Activated CD4-positive, alpha-beta T cell treated with anti-CD3 and anti-CD28 coated beads, Interleukin-2, amount 10 ng/mL, durations not matched to agents 24 days and 14 days (primary cell): ENCODE measurements around the gene VPS26C. TPM values are rescaled to one million over a fixed set of nuclear protein-coding genes. Genes with fewer than 3 reads are reported as not detected.

Experiments used
- DNase-seq: peaks from one replicate; pipeline ENCODE4 v3.0.0; 2022
- H3K27ac Mint-ChIP-seq: one replicate; pipeline ENCODE4 v1.8.0; 2022; ENCODE audit warnings: mild to moderate bottlenecking, mixed read lengths
- H3K27me3 Mint-ChIP-seq: one replicate; pipeline ENCODE4 v1.8.0; 2022; ENCODE audit warnings: mixed read lengths
- H3K36me3 Mint-ChIP-seq: one replicate; pipeline ENCODE4 v1.8.0; 2022; ENCODE audit warnings: low read depth, mild to moderate bottlenecking, mixed read lengths
- H3K4me1 Mint-ChIP-seq: one replicate; pipeline ENCODE4 v1.8.0; 2021; ENCODE audit warnings: mixed read lengths
- H3K4me3 Mint-ChIP-seq: one replicate; pipeline ENCODE4 v1.8.0; 2022; ENCODE audit warnings: mild to moderate bottlenecking, moderate library complexity, mixed read lengths
- H3K9me3 Mint-ChIP-seq: one replicate; pipeline ENCODE4 v1.8.0; 2021; ENCODE audit warnings: mixed read lengths
- intact Hi-C: fragments of 100-400 bp; cut with micrococcal nuclease; formaldehyde crosslinking; loops from one replicate; pipeline ENCODE4 v1.15.1; 2023
- total RNA-seq: library from RNA; stranded (reverse); gene quantifications from 2 replicates; pipeline ENCODE4 v1.2.3, GENCODE V29; 2022

The VPS26C gene
- total RNA-seq, 1 donor from 2014 or later = 60.0 TPM

DNA sequence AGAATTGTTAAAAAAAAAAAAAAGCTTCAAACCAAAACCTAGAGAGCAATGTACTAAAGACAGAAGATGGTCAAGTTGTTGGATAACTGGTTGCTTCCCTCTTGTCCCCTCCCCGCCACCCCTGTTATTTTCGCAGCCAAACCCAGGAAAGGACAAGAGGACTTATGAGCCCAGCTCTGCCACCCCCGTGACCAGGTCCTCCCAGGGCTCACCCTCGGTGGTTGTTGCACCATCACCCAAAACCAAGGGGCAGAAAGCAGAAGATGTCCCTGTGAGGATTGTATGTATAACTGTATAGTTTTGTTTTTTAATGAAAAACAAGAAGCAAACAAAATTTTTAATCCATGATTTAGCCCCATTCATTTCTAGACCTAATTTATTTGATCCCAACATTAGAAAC, 69.4 kb downstream of the VPS26C start:
- no peak for DNase-seq
- peaks cover 34% of the 10 kb centered on the region for H3K36me3 Mint-ChIP-seq
- H3K27me3 Mint-ChIP-seq = no peaks in the 10 kb centered on the region
- no peak overlapping the region for H3K4me3 Mint-ChIP-seq
- H3K9me3 Mint-ChIP-seq = no peaks in the 10 kb centered on the region
- intact Hi-C loops = no loop called here
- H3K27ac Mint-ChIP-seq = no peak overlapping the region
- H3K4me1 Mint-ChIP-seq = no peaks in the 10 kb centered on the region

GRCh38 chr21:37196847-37197246, 70.3 kb downstream of the VPS26C start:
- Mint-ChIP-seq H3K27ac (no peak overlapping the region), H3K27me3 (no peaks in the 10 kb centered on the region), H3K36me3 (peaks cover 29% of the 10 kb centered on the region), H3K9me3 (no peaks in the 10 kb centered on the region), H3K4me3 (no peak overlapping the region), H3K4me1 (peaks cover 5% of the 10 kb centered on the region)
- intact Hi-C loops = no loop called here
- DNase-seq = no peak

DNA sequence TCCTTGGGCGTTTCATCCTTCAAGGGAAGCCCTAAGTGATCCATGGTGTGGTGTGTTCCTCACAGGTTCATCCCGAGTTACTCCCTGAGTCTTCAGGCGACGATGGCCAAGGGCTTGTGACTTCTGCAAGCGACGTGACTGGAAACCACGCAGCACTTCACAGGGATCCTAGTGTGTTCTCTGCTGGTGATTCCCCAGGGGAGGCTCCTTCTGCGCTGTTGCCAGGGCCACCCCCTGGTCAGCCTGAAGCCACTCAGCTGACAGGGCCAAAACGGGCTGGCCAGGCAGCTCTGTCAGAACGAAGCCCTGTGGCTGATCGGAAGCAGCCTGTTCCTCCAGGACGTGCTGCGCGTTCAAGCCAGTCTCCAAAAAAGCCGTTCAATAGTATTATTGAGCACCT, 71.5 kb downstream of the VPS26C start:
- Mint-ChIP-seq H3K27ac (no peak overlapping the region), H3K36me3 (peaks cover 30% of the 10 kb centered on the region)
- intact Hi-C loops = no loop called here

DNA sequence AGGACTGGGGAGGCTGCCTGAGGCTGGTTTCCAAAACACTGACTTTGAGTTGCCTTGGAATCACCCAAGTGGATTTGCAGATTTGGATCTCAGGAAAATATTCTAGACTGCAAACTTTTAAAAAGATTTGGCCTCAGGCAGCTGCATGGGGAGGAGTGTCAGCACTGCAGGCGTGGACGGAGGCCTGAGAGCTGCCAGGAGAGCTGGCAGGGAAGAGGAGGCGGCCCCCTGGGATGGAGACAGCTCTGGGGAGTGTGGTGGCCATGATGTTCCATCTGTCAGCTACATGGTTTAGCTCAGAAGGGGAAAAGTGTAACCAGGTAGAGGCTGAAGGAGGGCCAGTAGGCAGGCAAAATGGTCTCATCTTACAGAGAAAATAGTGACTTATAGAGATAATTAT, 72.1 kb downstream of the VPS26C start:
- H3K27ac Mint-ChIP-seq = no peak overlapping the region
- H3K36me3 Mint-ChIP-seq = peaks cover 30% of the 10 kb centered on the region
- H3K9me3 Mint-ChIP-seq = no peaks in the 10 kb centered on the region
- no peaks in the 10 kb centered on the region for H3K27me3 Mint-ChIP-seq
- H3K4me3 Mint-ChIP-seq = no peak overlapping the region
- intact Hi-C loops = no loop called here
- peaks cover 7% of the 10 kb centered on the region for H3K4me1 Mint-ChIP-seq
- DNase-seq = no peak

More for the DNA sequence above, 71.5 kb downstream of the VPS26C start:
- DNase-seq = no peak
- Mint-ChIP-seq H3K4me3 (no peak overlapping the region), H3K27me3 (no peaks in the 10 kb centered on the region), H3K9me3 (no peaks in the 10 kb centered on the region), H3K4me1 (peaks cover 7% of the 10 kb centered on the region)

DNA sequence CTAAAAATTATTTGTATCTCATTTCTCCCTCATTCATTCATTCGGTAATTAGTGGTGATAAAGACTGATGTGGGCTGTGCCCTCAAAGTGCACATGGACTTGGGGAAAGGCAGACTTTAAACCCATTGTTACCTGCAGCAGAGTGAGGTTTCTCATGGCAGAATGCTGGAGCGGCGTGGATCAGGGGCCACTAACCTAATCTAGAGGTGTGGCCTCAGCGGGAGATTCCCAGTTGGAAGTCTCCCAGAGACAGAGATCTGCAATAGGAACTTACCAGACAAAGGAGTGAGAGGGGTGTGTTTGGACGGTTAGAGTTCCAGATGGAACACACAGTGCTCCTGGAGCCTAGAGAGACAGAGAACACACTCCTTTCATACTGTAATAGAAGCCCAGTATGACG, 73.5 kb downstream of the VPS26C start:
- H3K36me3 Mint-ChIP-seq = peaks cover 33% of the 10 kb centered on the region
- peak; percentile 33 for DNase-seq
- peaks cover 7% of the 10 kb centered on the region for H3K4me1 Mint-ChIP-seq
- no peak overlapping the region for H3K27ac Mint-ChIP-seq
- no peak overlapping the region for H3K4me3 Mint-ChIP-seq
- intact Hi-C loops = no loop called here
- no peaks in the 10 kb centered on the region for H3K27me3 Mint-ChIP-seq
- H3K9me3 Mint-ChIP-seq = no peaks in the 10 kb centered on the region

GRCh38 chr21:37193006-37193405, 74.1 kb downstream of the VPS26C start:
- Mint-ChIP-seq H3K36me3 (peaks cover 36% of the 10 kb centered on the region), H3K4me3 (no peak overlapping the region), H3K27ac (no peak overlapping the region), H3K9me3 (no peaks in the 10 kb centered on the region), H3K4me1 (peaks cover 7% of the 10 kb centered on the region), H3K27me3 (no peaks in the 10 kb centered on the region)
- intact Hi-C loops = no loop called here
- DNase-seq = peak; percentile 34

DNA sequence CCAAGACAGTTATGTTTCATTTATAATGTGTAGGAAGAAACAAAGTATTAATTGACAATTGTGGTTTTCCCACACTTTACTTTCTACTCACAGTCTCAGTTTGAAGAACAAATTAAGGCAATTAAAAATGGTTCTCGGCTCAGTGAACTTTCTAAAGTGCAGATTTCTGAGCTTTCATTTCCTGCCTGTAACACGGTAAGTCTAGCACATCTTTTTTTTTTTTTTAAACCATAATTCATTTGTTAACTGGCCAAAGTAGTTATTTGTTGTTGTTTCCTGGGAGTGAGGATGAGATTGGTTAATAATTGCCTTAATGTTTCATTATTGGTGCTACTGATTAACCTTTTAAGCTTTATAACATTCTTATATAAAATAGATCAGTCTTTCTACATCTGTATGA, 75.1 kb downstream of the VPS26C start:
- Mint-ChIP-seq H3K36me3 (peaks cover 34% of the 10 kb centered on the region), H3K4me1 (peaks cover 7% of the 10 kb centered on the region), H3K4me3 (no peak overlapping the region), H3K9me3 (no peaks in the 10 kb centered on the region), H3K27me3 (no peaks in the 10 kb centered on the region), H3K27ac (no peak overlapping the region)
- intact Hi-C loops = no loop called here
- no peak for DNase-seq

DNA sequence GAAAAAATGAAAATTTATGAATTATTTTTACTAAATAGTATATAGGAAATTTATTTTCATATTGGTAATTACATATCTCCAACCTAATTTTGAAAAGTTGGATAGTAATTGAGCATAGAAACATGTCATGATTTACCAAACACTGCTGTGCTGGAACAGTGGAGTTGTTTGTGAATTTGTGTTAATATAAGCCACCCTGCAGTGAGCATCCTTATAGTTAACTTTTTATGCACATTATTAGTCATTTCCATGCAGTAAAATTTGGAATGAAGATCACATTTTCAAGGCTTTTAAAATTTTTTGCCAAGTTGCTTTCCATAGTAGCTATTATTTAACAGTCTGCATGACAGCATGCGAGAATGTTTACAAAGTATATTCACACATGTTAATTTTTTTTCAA, 78.3 kb downstream of the VPS26C start:
- Mint-ChIP-seq H3K27ac (no peak overlapping the region), H3K36me3 (peaks cover 36% of the 10 kb centered on the region), H3K4me3 (no peak overlapping the region), H3K27me3 (no peaks in the 10 kb centered on the region), H3K9me3 (no peaks in the 10 kb centered on the region), H3K4me1 (peaks cover 17% of the 10 kb centered on the region)
- no peak for DNase-seq
- intact Hi-C loops = no loop called here

- intact Hi-C loops = no loop called here
- Mint-ChIP-seq H3K27ac (peak overlapping the region; percentile 45), H3K36me3 (peaks cover 42% of the 10 kb centered on the region), H3K4me3 (no peak overlapping the region), H3K27me3 (no peaks in the 10 kb centered on the region), H3K9me3 (no peaks in the 10 kb centered on the region), H3K4me1 (peaks cover 14% of the 10 kb centered on the region)
- DNase-seq = peak; percentile 40
These were observed 80.2 kb downstream of the VPS26C start for GRCh38 chr21:37186983-37187382.

GRCh38 chr21:37184784-37185593, 82.1 kb downstream of the VPS26C start:
- Mint-ChIP-seq H3K27ac (no peak overlapping the region), H3K4me3 (no peak overlapping the region), H3K9me3 (no peaks in the 10 kb centered on the region), H3K36me3 (peaks cover 42% of the 10 kb centered on the region), H3K27me3 (no peaks in the 10 kb centered on the region), H3K4me1 (peaks cover 10% of the 10 kb centered on the region)
- peak; percentile 55 for DNase-seq
- intact Hi-C loops = no loop called here

DNA sequence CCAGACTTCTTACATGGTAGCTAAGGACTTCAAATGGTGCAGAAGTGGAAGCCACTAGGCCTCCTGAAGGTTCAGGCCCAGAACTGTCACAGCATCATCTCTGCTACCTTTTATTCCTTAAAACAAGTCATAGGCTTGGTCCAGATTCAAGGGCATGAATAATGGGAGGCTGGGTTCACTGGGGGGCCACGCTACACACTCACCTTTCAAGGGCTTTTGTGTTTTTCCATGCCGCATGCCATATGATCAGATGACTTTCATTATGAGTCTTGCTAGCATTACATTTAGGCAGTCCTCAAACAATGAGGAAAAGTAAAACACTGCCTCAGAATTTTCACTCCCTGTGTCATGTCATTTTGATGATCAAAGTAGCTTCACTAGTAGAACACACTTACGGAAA, 83.4 kb downstream of the VPS26C start:
- Mint-ChIP-seq H3K4me3 (no peak overlapping the region), H3K4me1 (peaks cover 10% of the 10 kb centered on the region), H3K27ac (peak overlapping the region; percentile 10), H3K9me3 (no peaks in the 10 kb centered on the region), H3K27me3 (no peaks in the 10 kb centered on the region), H3K36me3 (peaks cover 46% of the 10 kb centered on the region)
- peak; percentile 53 for DNase-seq
- intact Hi-C loops = no loop called here

GRCh38 chr21:37182222-37182621, 84.9 kb downstream of the VPS26C start:
- H3K4me3 Mint-ChIP-seq = no peak overlapping the region
- intact Hi-C loops = no loop called here
- no peaks in the 10 kb centered on the region for H3K27me3 Mint-ChIP-seq
- DNase-seq = peak; percentile 44
- H3K36me3 Mint-ChIP-seq = peaks cover 50% of the 10 kb centered on the region
- no peak overlapping the region for H3K27ac Mint-ChIP-seq
- H3K9me3 Mint-ChIP-seq = no peaks in the 10 kb centered on the region
- H3K4me1 Mint-ChIP-seq = peaks cover 10% of the 10 kb centered on the region

GRCh38 chr21:37181059-37181458, 86.1 kb downstream of the VPS26C start:
- Mint-ChIP-seq H3K9me3 (no peaks in the 10 kb centered on the region), H3K4me3 (no peak overlapping the region), H3K36me3 (peaks cover 53% of the 10 kb centered on the region), H3K27ac (no peak overlapping the region), H3K27me3 (no peaks in the 10 kb centered on the region), H3K4me1 (peaks cover 6% of the 10 kb centered on the region)
- intact Hi-C loops = no loop called here
- peak; percentile 49 for DNase-seq

GRCh38 chr21:37176716-37177115, 90.4 kb downstream of the VPS26C start:
- Mint-ChIP-seq H3K4me3 (no peak overlapping the region), H3K9me3 (no peaks in the 10 kb centered on the region), H3K27ac (no peak overlapping the region), H3K27me3 (no peaks in the 10 kb centered on the region), H3K36me3 (peaks cover 50% of the 10 kb centered on the region), H3K4me1 (no peaks in the 10 kb centered on the region)
- intact Hi-C loops = no loop called here
- no peak for DNase-seq
